Muscle of arm (tissue), 12 donors: ENCODE results near the gene NRAP. TPM values are rescaled to one million over a fixed set of nuclear protein-coding genes. Genes with fewer than 3 reads are reported as not detected.
"Not testable (repeated sequence)": the region's sequence is repeated elsewhere in the genome, so short reads cannot be mapped to it uniquely, and the experiment has no call there.

Source experiments
- DNase-seq: peaks from one replicate; pipeline ENCODE4 v3.0.0-alpha.2; 2013
- polyA plus RNA-seq, 12 donors: library from polyadenylated mRNA; unstranded; fragments of 120-200 nt; gene quantifications; one replicate each; pipeline ENCODE4 v1.2.1, GENCODE V29; 2013; ENCODE audit not compliant: insufficient read length in 12 of 12

The NRAP gene
- polyA plus RNA-seq, 12 donors, result 5.2 to 72.1 (median 7.7) TPM; not detected in 1

DNA sequence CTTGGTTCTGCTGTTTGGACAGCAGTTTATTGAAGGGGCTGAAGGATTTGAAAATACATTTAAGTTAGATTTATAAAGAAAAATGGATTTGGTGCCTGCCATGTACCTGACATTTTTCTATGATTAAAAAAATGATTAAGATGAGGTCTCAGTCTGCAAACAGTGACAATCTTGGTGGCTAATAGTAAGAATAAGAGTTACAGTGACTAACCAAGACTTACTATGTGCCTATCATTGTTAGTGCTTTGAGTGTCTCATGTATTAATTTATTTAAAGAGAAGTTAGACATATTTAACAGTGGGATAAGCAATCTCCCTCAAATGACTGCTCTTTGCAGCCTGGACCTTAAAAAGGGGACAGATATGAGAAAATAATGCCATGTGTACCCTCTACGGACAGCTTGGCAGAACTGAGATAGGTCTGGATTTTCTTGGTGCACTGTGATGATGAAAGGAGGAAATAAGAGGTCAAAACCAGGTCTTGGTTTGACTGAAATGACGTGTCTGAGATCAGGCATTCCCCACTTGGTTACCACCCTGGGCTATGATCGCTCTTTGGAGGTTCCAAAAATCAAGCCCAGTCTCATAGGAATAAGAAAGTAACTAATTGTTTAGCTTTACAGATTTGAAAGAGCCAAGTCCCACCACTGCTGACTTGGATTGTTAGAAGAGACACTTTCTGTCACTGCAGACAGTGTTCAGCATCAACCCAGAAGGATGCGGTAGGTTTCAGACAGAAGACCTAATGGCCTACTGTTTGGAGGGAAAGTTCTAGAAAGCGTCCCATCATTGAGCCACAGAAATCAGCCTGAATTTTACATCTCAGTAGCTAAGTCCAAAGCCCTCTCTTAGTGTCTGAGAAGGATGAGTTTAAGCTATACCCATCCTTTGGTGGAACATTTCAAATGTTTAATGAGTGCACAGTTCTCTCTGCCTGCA, 18.0 kb upstream of the NRAP start:
- no peak for DNase-seq

DNA sequence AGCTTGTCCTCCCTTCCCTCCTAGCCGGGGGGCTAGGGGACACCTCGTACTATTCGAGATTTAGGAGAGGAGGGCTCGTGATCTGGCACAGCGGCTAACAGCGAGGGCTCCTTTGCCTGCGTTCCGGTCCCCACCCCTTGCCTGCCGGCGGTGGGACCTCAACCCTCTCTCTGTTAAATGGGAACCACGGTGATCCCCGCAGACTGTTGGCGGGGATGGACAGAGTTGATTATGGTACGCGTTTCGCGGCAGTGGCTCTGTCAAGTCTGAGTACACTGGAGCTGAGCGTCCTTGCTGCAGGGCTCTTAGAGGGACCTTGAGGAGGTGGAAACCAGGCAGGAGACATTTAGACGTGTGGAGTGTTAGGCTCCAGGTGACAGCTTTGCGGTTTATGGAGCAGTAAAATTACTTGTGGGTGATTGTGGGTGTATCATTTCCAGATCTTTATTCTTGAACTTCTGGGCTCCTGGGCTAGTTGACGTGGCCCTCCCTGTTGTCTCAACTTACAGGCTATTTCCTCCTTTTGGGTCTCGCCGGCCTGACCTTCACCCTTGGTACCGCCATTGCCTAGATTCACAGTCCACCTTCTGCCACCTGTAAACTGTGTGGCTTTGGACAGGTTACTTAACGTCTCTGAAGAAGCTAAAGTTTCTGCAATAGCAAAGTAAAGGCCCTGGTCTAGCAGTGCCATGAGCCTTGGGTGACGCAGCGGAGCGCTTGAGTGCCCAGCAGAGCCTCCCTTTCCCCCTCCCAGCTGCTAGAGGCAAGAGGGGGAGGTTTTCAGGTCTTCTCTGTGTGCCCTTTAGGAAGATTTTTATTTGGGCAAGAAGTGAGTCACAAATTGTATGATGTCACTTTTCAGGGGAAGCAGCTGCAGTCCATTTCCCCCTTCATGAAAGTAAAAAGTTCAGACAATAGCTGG, 16.6 kb upstream of the NRAP start:
- DNase-seq, result peak; percentile 63

DNA sequence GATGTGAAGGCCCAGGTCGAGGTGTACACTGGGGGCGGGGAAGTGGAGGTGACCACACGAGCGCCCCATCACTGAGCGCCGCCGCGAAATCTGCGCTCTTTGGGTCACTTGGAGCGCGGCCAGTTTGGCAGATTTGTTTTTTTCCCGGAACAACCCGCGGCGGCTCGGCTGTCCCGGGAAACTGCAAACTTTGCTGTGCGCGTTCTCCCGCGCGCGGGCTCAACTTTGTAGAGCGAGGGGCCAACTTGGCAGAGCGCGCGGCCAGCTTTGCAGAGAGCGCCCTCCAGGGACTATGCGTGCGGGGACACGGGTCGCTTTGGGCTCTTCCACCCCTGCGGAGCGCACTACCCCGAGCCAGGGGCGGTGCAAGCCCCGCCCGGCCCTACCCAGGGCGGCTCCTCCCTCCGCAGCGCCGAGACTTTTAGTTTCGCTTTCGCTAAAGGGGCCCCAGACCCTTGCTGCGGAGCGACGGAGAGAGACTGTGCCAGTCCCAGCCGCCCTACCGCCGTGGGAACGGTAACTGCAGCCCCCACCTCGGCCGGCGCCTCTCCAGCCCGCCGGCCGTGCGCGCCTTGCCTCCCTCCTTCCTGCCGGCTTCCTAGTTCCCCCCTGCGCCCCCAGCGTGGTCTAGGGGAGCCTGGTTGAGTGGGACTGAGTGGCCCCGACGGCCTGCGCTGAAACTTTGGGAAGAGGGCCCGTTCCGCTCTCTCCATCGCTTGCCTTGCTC, 15.8 kb upstream of the NRAP start, which contains the start of gene CASP7:
Gene CASP7, plus strand, starts transcription at position 450 of the 727 bp plus-strand sequence. CDS start 17,582 bp downstream, outside the sequence.
- peak; percentile 86 for DNase-seq

DNA sequence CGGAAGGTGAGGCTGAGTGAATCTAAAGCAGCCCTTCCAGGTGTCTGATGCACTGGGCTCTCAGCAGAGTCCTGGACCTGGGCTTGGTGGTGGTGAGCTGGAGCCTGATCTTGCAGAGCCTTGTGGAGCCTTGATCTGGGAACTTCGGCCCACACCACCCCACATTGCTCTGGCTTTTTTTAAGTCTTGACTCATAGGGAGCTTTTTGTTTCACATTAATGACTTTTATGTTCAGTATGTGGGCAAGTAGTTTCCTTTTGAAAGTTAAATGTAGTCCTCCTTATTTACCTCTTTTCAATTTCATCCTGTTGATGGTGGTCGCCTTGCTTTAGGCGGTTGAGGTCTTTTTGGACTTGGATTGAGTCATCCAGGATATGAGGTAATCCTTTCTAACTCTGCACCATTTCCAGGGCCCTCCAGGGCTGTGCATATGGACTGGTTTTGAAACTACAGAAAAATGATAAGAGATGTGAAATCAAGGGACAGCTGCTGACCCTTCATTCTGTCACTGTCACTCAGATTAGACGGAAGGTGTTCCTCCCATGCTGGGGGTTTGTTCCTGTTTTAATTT, 2.9 kb upstream of the NRAP start:
- no peak for DNase-seq

DNA sequence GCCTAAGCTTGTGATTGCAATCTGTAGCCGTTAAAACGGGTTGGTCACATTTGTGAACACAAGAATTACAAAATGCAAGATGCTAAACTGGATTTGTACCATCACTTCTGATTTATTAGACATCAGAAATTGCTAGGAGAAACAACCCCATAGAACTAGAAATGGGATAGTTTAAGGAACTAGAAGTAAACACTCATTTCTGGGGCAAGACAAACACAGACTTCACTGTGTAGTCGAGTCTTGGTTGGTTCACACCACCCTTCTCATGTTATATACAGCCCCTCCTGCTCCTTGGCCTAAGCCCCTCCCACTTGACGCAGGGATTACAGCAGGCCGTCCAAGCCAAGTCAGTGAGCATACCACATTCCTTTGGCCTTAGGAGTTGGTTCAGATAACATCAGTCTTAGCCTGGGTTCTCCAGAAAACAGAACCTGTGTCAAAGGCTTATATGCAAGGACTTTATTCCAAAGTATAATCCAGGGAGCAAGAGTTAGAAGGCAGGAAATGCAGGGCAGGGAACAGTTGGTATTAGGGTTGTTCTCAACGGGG, 2.0 kb upstream of the NRAP start:
- DNase-seq, result no peak

DNA sequence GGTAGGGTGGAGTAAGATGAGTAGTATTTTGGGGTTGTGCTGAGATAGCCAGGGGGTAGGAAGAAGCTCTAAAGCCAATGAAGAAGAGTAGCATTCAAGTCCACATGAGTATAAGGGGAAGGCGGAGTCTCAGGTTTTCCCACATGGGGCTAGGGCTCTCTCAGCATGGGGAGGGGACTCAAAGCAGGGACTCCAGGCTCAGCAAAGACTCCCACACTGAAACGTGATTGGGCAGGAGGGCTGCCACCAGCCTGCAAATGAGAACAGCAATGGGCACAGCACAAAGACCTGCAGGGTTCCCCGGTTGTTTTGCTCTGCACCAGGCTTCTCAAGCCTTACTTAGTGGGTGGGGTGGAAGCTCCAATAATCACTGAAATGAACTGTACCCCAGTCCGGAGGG, 1.5 kb upstream of the NRAP start:
- no peak for DNase-seq

DNA sequence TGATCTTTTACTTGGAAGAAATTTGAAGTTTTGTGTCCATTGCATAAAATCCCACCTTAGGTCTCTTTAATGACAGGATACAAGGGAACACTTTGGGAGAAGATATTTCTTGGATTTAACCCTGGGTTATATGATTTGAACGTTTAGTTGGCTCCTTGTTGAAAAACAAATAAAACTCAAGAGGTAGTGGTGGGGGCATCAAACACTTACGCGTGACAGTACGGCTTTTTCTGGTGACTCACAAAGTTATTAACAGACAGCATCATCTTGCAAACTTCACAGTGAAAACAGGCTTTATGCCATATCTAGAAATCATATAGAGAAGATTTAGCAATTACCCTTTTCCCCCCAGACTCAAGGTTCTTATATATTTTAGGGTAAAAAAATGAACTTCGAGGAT, 699 bp downstream of the NRAP start:
- no peak for DNase-seq

DNA sequence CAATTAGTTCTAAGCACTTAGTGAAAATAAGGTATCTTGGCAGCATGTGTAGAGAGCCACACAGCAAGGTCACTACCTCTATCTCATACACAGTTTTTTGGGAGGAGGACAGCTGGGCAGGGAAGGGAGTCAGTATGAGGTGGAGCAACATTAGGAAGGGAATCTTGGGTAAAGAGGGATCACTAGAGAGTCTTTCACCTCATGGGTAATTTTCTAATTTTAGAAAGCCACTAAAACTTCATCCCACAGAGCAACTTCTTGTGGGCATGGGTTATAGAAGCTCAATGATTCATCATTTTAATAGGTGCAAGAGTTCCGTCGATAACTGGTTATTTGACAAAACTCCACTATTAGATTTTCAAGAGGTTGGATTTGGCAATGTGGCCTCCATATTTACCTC, 2.5 kb downstream of the NRAP start:
- no peak for DNase-seq

DNA sequence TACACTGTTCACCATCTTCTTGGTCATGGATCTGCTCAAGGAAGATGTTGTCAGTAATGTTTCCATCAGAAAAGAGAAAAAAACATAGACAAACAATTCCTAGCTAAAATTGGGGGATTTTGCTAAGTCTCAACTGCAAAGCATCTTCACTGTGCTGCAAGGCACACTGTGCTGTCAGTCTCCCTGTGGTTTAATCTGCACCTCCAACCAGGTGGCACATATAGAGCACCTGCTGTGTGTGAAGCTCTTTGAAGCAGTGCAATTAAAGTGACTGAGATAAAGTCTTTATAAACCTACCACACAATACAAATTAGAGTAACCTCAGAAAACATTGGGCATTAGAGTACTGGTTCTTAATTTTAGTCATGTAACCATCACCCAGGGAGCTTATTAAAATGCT, 6.3 kb downstream of the NRAP start:
- DNase-seq, result no peak

DNA sequence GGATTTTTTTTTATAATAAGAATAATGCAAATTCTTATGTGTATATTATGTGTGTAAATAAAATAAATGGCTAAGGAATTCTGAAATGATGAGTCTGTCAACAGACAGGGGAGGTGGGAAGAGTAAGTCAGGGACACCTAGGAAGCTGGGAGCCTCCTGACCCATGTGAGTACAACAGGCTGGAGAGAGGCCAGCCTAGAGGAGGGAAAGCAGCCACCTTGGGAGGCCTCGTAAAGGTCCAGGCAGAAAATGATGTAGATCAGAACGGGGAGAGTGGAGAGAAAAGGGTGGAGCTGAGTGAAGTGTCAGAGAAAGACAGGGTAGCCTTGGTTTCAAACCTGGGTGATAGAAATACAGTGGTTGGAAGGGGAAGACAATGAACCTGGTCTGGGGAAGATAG, 6.9 kb downstream of the NRAP start:
- no peak for DNase-seq

DNA sequence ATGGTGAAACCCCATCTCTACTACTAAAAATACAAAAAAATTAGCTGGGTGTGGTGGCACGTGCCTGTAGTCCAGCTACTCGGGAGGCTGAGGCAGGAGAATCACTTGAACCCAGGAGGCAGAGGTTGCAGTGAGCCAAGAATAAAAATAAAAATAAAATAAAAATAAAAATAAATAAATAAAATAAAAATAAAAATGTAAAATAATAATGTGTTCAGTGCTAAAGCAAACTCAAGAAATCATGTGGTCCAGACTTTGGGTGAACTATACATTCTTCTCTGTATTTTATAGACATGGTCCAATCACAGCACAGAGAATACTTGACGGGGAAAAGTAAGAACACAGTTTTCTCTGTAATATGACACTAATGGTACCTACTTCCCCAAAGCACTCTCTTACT, 11.4 kb downstream of the NRAP start:
- not testable (repeated sequence) for DNase-seq

DNA sequence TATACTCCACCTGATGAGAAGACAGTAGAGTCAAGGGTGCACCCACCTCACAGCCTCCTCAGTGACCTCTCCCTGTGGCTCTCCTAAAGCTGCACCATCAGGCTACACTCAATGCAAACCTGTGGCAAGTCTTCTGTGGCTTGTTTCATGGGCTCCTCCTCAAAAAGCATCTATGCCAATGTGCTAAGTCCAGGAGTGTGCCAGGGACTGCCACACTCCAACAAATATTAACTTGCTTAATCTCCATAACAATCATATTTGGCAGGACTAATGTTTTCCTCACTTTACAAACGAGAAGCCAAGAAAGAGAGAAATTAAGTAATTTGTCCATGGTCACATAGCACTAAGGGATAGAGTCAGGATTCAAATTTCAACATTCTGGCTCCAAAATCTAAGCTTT, 11.9 kb downstream of the NRAP start:
- DNase-seq, result no peak

DNA sequence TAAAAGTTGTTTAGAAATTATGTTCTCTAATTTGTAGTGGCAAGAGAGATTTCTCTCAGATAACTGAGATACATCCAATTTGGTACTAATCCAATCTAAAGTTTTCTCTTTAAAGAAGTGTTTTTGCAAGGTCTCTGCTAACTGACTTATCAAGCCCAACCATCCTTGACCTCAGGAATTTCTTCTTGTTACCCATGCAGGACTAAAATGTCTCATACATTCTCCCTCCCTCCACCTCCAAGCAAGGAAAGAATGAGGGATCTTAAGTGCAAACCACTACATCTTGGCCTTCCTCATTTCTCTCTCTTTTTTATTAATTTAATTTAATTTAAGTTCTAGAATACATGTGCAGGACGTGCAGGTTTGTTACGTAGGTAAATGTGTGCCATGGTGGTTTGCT, 12.8 kb downstream of the NRAP start:
- no peak for DNase-seq

DNA sequence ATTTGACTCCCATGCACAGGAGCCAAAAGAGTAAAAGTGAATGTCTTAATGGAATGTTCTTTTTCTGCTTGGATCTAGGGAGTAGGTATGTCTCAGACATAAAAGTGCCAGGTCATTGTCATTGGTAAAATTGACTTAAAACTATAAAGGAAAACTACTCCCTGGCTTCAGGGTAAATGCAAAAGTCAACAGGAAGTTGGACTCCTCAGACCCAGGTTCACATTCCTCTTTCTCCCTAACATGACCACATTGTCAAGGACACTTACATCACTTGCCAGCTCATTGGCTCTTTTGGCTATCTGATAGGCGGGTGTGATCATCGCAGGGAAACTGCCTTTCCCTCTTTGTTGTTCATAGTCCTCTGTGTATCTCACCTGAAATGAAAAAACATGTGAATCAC, 13.7 kb downstream of the NRAP start:
- DNase-seq, result no peak

DNA sequence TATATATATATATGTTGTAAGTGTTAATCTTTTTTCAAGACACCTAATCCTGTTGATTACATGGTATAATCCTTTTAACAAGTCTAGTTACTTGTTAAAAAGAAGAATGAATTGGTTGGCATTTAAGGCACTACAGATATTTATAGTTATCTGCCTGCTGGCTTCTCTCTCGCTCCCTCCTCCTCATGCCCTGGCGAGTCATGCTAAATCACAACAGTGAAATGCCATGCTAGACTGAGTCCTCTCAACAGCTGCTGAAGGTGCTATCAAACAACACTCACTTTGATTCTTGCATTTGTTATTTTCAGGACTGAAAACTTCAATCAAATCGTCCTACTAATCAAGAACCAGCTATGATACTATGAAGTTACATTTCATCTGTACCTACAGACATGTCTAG, 15.4 kb downstream of the NRAP start:
- DNase-seq, result no peak

DNA sequence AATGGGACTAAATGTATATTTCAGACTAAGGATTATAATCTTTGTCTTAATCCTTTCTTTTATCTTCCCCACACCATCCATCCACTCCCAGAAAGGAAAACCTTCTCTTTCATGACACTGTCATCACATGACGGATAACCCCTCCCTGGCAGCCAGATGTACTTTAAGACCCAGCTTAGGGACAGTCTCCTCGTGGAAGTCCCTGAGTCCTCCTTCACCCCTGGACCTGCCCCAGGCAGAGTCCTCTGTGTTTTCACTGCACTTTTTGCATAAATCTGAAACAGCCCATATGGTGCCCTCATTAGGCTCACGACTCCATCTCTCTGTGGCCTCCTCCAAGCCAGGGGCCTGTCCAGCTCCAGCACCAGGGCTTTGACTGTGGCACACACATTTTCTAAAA, 16.0 kb downstream of the NRAP start:
- no peak for DNase-seq

DNA sequence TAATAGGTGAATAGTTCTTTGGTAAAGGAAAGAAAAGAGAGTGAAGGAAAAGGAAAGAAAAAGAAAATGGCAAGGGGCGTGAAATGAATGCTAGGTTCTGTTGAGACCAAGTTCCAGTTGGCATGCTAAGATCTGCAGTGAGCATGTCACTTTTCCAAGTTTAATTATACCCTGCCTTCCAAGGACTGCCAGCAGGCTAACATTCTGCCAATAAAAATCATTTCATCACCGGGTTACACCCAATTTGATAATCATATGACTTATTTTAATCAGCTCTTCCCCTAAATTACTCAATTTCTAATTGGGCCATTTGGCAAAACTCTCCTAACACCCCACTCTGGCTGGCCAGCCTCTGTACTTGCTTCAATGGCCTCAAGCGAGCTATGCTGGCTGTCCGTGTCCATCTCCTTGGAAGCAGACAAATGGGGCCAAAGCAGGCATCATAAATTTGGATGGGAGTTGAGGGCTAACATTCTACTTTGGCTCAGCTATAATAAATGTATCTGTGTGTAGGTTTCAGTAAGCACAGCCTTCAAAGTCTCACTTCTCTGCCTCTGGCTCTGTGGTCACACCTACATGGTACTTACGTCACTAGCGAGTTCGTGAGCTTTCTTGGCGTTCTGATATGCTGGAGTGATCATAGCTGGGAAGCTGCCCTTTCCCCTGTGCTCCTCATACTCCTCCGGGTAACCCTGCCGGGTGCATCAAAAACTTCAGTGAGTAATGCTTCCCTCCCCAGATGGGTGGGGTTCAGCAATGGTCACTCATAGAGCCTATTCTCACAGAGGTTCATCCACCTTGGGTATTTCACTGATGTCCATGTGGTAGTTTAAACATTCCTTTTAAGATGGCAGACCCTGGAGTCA, 17.3 kb downstream of the NRAP start:
- no peak for DNase-seq

DNA sequence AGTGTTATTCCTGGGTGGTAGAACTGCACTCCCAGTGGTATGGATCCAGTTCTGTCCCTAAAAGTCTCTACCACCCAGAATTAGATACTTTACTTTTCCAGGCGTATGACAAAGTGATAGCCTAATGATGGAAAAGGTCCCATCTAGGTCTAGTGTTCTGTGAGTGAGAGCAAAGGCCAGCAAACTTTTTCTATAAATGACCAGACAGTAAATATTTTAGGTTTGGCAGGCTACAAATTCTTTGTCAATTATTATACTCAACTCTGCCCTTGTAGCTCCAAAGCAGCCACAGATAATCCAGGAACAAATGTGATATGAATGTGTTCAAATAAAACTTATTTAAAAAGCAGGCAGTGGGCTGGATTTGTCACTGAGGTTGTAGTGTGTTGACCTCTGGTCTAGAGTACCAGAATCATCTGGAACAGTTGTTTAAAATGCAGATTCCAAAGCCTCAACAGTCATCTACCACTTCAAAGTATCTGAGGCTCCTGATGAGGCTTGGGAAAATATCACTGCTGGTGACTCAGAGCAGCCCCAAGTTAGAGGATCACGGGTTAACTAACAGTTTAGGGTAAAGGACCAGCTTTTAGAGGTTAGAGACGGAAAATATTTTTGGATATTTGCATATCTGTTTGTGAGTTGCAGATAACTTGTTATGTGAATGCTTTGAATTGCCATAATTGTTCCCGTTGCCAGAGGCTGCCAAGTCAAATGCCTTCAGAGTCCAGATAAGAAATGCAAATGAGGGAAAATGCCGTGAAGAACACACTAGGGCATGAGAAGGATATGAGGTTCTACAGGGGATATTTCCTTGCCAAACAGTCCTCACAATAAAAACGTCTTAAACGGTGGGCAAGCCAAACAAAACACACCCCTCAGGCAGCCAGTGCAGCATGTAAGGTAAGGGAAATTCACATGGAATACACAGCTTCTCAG, 19.4 kb downstream of the NRAP start:
- DNase-seq, result no peak

DNA sequence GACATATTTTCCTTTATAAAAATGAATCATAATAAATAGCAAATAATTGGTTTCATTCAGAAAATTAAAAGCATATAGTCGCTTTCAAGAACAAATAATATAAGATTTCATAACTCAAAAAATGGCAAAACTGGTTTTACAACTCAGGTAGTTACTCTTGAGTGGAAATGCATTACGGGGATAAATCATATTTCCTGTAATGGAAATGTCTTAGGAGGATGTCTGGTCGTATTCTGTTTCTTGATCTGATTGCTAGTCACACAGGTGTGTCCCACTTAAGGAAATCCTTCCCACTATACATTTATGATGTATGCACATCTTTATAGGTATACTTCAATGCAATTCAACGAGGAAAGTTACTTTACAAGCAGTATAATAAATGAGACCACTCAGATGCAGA, 20.7 kb downstream of the NRAP start:
- DNase-seq, result no peak
